Osteocyte (in vitro differentiated cells): Measurements from ENCODE around the gene HOTAIR. TPM values are rescaled to one million over a fixed set of nuclear protein-coding genes. Genes with fewer than 3 reads are reported as not detected.

Source experiments
- DNase-seq: peaks from one replicate; pipeline ENCODE4 v3.0.0; 2021; ENCODE audit warnings: mixed read lengths; ENCODE audit not compliant: unreplicated experiment; ENCODE audit errors: extremely low spot score
- H3K27ac Mint-ChIP-seq: one replicate; pipeline ENCODE4 v1.8.0; 2021; ENCODE audit warnings: mild to moderate bottlenecking, mixed read lengths; ENCODE audit not compliant: unreplicated experiment
- H3K27me3 Mint-ChIP-seq: one replicate; pipeline ENCODE4 v1.8.0; 2021; ENCODE audit warnings: mixed read lengths; ENCODE audit not compliant: unreplicated experiment
- H3K36me3 Mint-ChIP-seq: one replicate; pipeline ENCODE4 v1.8.0; 2021; ENCODE audit warnings: mixed read lengths; ENCODE audit not compliant: unreplicated experiment
- H3K4me1 Mint-ChIP-seq: one replicate; pipeline ENCODE4 v1.8.0; 2021; ENCODE audit warnings: mixed read lengths; ENCODE audit not compliant: unreplicated experiment
- H3K4me3 Mint-ChIP-seq: one replicate; pipeline ENCODE4 v1.8.0; 2021; ENCODE audit warnings: mild to moderate bottlenecking, moderate library complexity, mixed read lengths; ENCODE audit not compliant: unreplicated experiment
- H3K9me3 Mint-ChIP-seq: one replicate; pipeline ENCODE4 v1.8.0; 2021; ENCODE audit warnings: mixed read lengths; ENCODE audit not compliant: unreplicated experiment
- CTCF ChIP-seq: fragments of 200-600 bp; sonication (generic); IDR thresholded peaks from 2 replicates; pipeline ENCODE4 v1.5.0; 2021; ENCODE audit warnings: antibody characterized with exemption, mild to moderate bottlenecking, moderate library complexity
- total RNA-seq: library from RNA; stranded (reverse); gene quantifications from 2 replicates; pipeline ENCODE4 v1.2.1, GENCODE V29; 2021

Gene HOTAIR
- total RNA-seq, 1 donor from 2014 or later, result not detected

- DNase-seq, result no peak
- no peak overlapping the region for H3K4me3 Mint-ChIP-seq
- no peak for TF ChIP-seq CTCF
- no peaks in the 10 kb centered on the region for H3K36me3 Mint-ChIP-seq
- no peaks in the 10 kb centered on the region for H3K9me3 Mint-ChIP-seq
- H3K4me1 Mint-ChIP-seq, result peaks cover 3% of the 10 kb centered on the region
- no peak overlapping the region for H3K27ac Mint-ChIP-seq
- peaks cover 89% of the 10 kb centered on the region for H3K27me3 Mint-ChIP-seq
Observed at GRCh38 chr12:53960187-53961024, 14.3 kb downstream of the HOTAIR start.

GRCh38 chr12:53959314-53959713, 15.4 kb downstream of the HOTAIR start:
- DNase-seq, result no peak

GRCh38 chr12:53958128-53958527, 16.6 kb downstream of the HOTAIR start:
- Mint-ChIP-seq H3K4me3 (no peak overlapping the region), H3K4me1 (peaks cover 4% of the 10 kb centered on the region), H3K27ac (no peak overlapping the region), H3K36me3 (no peaks in the 10 kb centered on the region), H3K27me3 (peaks cover 86% of the 10 kb centered on the region), H3K9me3 (no peaks in the 10 kb centered on the region)
- no peak for TF ChIP-seq CTCF
- no peak for DNase-seq

More at GRCh38 chr12:53959314-53959713, 15.4 kb downstream of the HOTAIR start:
- H3K9me3 Mint-ChIP-seq, result no peaks in the 10 kb centered on the region
- TF ChIP-seq CTCF, result no peak
- no peaks in the 10 kb centered on the region for H3K36me3 Mint-ChIP-seq
- no peak overlapping the region for H3K27ac Mint-ChIP-seq
- peaks cover 2% of the 10 kb centered on the region for H3K4me1 Mint-ChIP-seq
- no peak overlapping the region for H3K4me3 Mint-ChIP-seq
- peaks cover 84% of the 10 kb centered on the region for H3K27me3 Mint-ChIP-seq

GRCh38 chr12:53956914-53957536, 17.7 kb downstream of the HOTAIR start:
- peaks cover 6% of the 10 kb centered on the region for H3K4me1 Mint-ChIP-seq
- H3K36me3 Mint-ChIP-seq, result no peaks in the 10 kb centered on the region
- no peak for TF ChIP-seq CTCF
- no peaks in the 10 kb centered on the region for H3K9me3 Mint-ChIP-seq
- H3K27ac Mint-ChIP-seq, result no peak overlapping the region
- H3K27me3 Mint-ChIP-seq, result peaks cover 87% of the 10 kb centered on the region
- no peak overlapping the region for H3K4me3 Mint-ChIP-seq
- DNase-seq, result no peak

- H3K9me3 Mint-ChIP-seq, result no peaks in the 10 kb centered on the region
- no peak overlapping the region for H3K27ac Mint-ChIP-seq
- H3K4me3 Mint-ChIP-seq, result no peak overlapping the region
- peaks cover 88% of the 10 kb centered on the region for H3K27me3 Mint-ChIP-seq
- H3K36me3 Mint-ChIP-seq, result no peaks in the 10 kb centered on the region
- no peak for DNase-seq
- no peak for TF ChIP-seq CTCF
- peaks cover 6% of the 10 kb centered on the region for H3K4me1 Mint-ChIP-seq
Observed at GRCh38 chr12:53956251-53956887, 18.4 kb downstream of the HOTAIR start.
